ENCODE results near the gene UGT2A3. TPM values are rescaled to one million over a fixed set of nuclear protein-coding genes. Genes with fewer than 3 reads are reported as not detected.

Gene UGT2A3
- total and polyA plus RNA-seq, 4 experiments from 2014 or later: not detected

Other genes with a start within 250 kb of the UGT2A3 start
- not detected for gene UGT2B10, start 135.8 kb downstream of the UGT2A3 start, total RNA-seq
- gene UGT2B10, start 135.8 kb downstream of the UGT2A3 start, polyA plus RNA-seq: not detected
- not detected for gene UGT2B7, start 144.7 kb upstream of the UGT2A3 start, total RNA-seq
- gene UGT2B7, start 144.7 kb upstream of the UGT2A3 start, polyA plus RNA-seq: not detected